A673 (cell line): ENCODE measurements around the gene IL1B. TPM values are rescaled to one million over a fixed set of nuclear protein-coding genes. Genes with fewer than 3 reads are reported as not detected.

Source experiments
- BruUV-seq: library from RNA; stranded (reverse); fragments of 400-500 nt; replicated peaks from 2 replicates; lab custom pipeline; 2021; lab: Mats Ljungman, UMichigan
- CTCF ChIA-PET: fragments of 300-600 bp; sonication (Branson Sonifier 250); formaldehyde crosslinking; loops from one replicate; lab custom pipeline; 2022; ENCODE audit warnings: antibody characterized with exemption; lab: Charles Lee
- POLR2A ChIA-PET: fragments of 300-600 bp; sonication (Branson Sonifier 250); formaldehyde crosslinking; loops from one replicate; lab custom pipeline; 2022; ENCODE audit warnings: antibody characterized with exemption; ENCODE audit not compliant: low non-redundant PET; lab: Charles Lee
- DNase-seq: peaks from one replicate; pipeline ENCODE4 v3.0.0-alpha.2; 2015; ENCODE audit warnings: low spot score
- H3K27ac ChIP-seq: fragments of 200-600 bp; sonication (generic); 2 replicates; pipeline ENCODE4 v1.5.1; 2016; ENCODE audit warnings: mixed run types, low read depth, mild to moderate bottlenecking, mixed read lengths, antibody characterized with exemption, low read length; ENCODE audit not compliant: poor library complexity, severe bottlenecking
- H3K27me3 ChIP-seq: fragments of 200-600 bp; sonication (generic); replicated peaks from 2 replicates; pipeline ENCODE4 v1.6.1; 2017; ENCODE audit warnings: mixed run types, low read depth, mild to moderate bottlenecking, mixed read lengths, antibody characterized with exemption, low read length; ENCODE audit not compliant: insufficient read depth, poor library complexity
- H3K36me3 ChIP-seq: fragments of 200-600 bp; sonication (generic); 2 replicates; pipeline ENCODE4 v1.6.1; 2016; ENCODE audit warnings: mixed run types, mild to moderate bottlenecking, mixed read lengths, antibody characterized with exemption, low read length; ENCODE audit not compliant: insufficient read depth, poor library complexity, severe bottlenecking
- H3K4me1 ChIP-seq: fragments of 200-600 bp; sonication (generic); 2 replicates; pipeline ENCODE4 v1.6.1; 2017; ENCODE audit warnings: mixed run types, mild to moderate bottlenecking, mixed read lengths, antibody characterized with exemption, low read length; ENCODE audit not compliant: insufficient read depth, poor library complexity, severe bottlenecking
- H3K4me3 ChIP-seq: fragments of 200-600 bp; sonication (generic); 2 replicates; pipeline ENCODE4 v1.5.1; 2016; ENCODE audit warnings: low read depth, mixed run types, mild to moderate bottlenecking, mixed read lengths, low read length; ENCODE audit not compliant: poor library complexity, severe bottlenecking
- H3K9me3 ChIP-seq: fragments of 200-600 bp; sonication (generic); 2 replicates; pipeline ENCODE4 v1.6.1; 2016; ENCODE audit warnings: mixed run types, low read depth, mild to moderate bottlenecking, mixed read lengths, antibody characterized with exemption, low read length; ENCODE audit not compliant: poor library complexity, severe bottlenecking
- CTCF ChIP-seq: fragments of 300-800, 200-600 bp; sonication (generic); conservative IDR thresholded peaks from 2 replicates; pipeline ENCODE4 v1.5.1; 2017; ENCODE audit warnings: low read depth, mild to moderate bottlenecking, antibody characterized with exemption, low read length, moderate library complexity, mixed read lengths
- EZH2 ChIP-seq: fragments of 200-600 bp; sonication (generic); IDR thresholded peaks from 2 replicates; pipeline ENCODE4 v1.6.1; 2017; ENCODE audit warnings: borderline replicate concordance, low read depth, mild to moderate bottlenecking, mixed read lengths, antibody characterized with exemption, low read length; ENCODE audit not compliant: poor library complexity, severe bottlenecking
- intact Hi-C: fragments of 100-400 bp; cut with micrococcal nuclease; formaldehyde crosslinking; loops from one replicate; pipeline ENCODE4 v1.10.0; 2022; ENCODE audit not compliant: unreplicated experiment
- total RNA-seq: library from RNA; stranded (reverse); gene quantifications from 2 replicates; pipeline ENCODE4 v1.2.3, GENCODE V29; 2021

The IL1B gene
- total RNA-seq, 1 experiment from 2014 or later, result 2.1 TPM

GRCh38 chr2:112877423-112877822 lies 40.8 kb upstream of the IL1B start:
- POLR2A ChIA-PET, result no interaction called here
- H3K27me3 ChIP-seq, result no peaks in the 10 kb centered on the region
- H3K4me3 ChIP-seq, result no peak overlapping the region
- DNase-seq, result no peak
- no peak for TF ChIP-seq EZH2
- no peak for TF ChIP-seq CTCF
- intact Hi-C loops, result no loop called here
- CTCF ChIA-PET, result no interaction called here
- H3K36me3 ChIP-seq, result no peaks in the 10 kb centered on the region
- no peaks in the 10 kb centered on the region for H3K9me3 ChIP-seq
- BruUV-seq, result no TSS peak
- H3K4me1 ChIP-seq, result no peaks in the 10 kb centered on the region
- H3K27ac ChIP-seq, result no peak overlapping the region

- Histone ChIP-seq H3K9me3 (no peaks in the 10 kb centered on the region), H3K27ac (no peak overlapping the region), H3K27me3 (no peaks in the 10 kb centered on the region), H3K4me1 (no peaks in the 10 kb centered on the region), H3K4me3 (no peak overlapping the region), H3K36me3 (no peaks in the 10 kb centered on the region)
- intact Hi-C loops, result no loop called here
- BruUV-seq, result no TSS peak
- no peak for TF ChIP-seq EZH2
- no peak for TF ChIP-seq CTCF
- no peak for DNase-seq
- CTCF ChIA-PET, result no interaction called here
- POLR2A ChIA-PET, result no interaction called here
These were observed 40.4 kb upstream of the IL1B start for GRCh38 chr2:112876971-112877361.

- TF ChIP-seq CTCF, result no peak
- no peak for TF ChIP-seq EZH2
- Histone ChIP-seq H3K4me3 (no peak overlapping the region), H3K4me1 (no peaks in the 10 kb centered on the region), H3K36me3 (no peaks in the 10 kb centered on the region), H3K27ac (no peak overlapping the region), H3K27me3 (no peaks in the 10 kb centered on the region), H3K9me3 (no peaks in the 10 kb centered on the region)
- intact Hi-C loops, result no loop called here
- BruUV-seq, result no TSS peak
- ChIA-PET CTCF (no interaction called here), POLR2A (no interaction called here)
- DNase-seq, result no peak
These were observed 39.8 kb upstream of the IL1B start for GRCh38 chr2:112876257-112876970.
